ENCODE measurements around the gene RNF149.

DNA sequence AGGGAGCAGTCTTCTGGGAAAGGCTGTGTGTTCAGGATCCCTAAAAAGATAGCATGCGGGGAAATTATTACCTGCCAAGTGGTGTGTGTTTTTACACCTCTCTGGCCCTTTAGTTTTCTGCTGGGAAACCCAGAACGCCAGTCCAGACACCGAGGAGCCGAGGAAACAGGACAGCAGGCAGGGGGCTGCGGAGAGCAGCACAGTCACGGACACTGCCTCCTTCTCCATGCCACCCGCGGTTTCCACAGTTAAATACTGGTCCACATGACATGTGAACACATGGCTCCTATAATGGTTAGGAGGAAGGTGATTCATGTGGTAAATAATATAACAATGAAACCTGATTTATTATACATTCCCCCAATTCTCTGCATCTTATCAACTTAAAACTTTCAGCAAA, 35.4 kb downstream of the RNF149 start:
- TF ChIP-seq, protein P1, sequence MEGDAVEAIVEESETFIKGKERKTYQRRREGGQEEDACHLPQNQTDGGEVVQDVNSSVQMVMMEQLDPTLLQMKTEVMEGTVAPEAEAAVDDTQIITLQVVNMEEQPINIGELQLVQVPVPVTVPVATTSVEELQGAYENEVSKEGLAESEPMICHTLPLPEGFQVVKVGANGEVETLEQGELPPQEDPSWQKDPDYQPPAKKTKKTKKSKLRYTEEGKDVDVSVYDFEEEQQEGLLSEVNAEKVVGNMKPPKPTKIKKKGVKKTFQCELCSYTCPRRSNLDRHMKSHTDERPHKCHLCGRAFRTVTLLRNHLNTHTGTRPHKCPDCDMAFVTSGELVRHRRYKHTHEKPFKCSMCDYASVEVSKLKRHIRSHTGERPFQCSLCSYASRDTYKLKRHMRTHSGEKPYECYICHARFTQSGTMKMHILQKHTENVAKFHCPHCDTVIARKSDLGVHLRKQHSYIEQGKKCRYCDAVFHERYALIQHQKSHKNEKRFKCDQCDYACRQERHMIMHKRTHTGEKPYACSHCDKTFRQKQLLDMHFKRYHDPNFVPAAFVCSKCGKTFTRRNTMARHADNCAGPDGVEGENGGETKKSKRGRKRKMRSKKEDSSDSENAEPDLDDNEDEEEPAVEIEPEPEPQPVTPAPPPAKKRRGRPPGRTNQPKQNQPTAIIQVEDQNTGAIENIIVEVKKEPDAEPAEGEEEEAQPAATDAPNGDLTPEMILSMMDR (IDR thresholded peaks at IDR 0.05; ENCODE audit: low read length), result no peak
- no peak for TF ChIP-seq EZH2 (IDR thresholded peaks at IDR 0.05; ENCODE audit: borderline replicate concordance, low read length)
